HepG2 (cell line): ENCODE measurements around the gene TXNDC2. TPM values are rescaled to one million over a fixed set of nuclear protein-coding genes. Genes with fewer than 3 reads are reported as not detected.
A peak's percentile ranks its signal among the peaks of the same experiment; 100 is the strongest.

ENCODE experiments used
- ATAC-seq: fragments of 200-7000 bp; cut with Tn5 transposase; 3 replicates; pipeline ENCODE4 v1.9.1; 2020; ENCODE audit warnings: mild to moderate bottlenecking, moderate library complexity
- Bru-seq: library from RNA; stranded (reverse); fragments of 400-500 nt; gene quantifications from one replicate; lab custom pipeline; 2021; lab: Mats Ljungman, UMichigan
- BruChase-seq, 2 experiments: library from RNA; stranded (reverse); fragments of 400-500 nt; gene quantifications; one replicate each; lab custom pipeline; 2021; lab: Mats Ljungman, UMichigan
- BruUV-seq: library from RNA; stranded (reverse); fragments of 400-500 nt; replicated peaks from 2 replicates; lab custom pipeline; 2021; lab: Mats Ljungman, UMichigan
- CTCF ChIA-PET: fragments of 300-600 bp; formaldehyde crosslinking; extraction: SDS; loops from one replicate; lab custom pipeline; 2021; ENCODE audit warnings: low total read pairs, inconsistent platforms, low intra/inter-chr PET ratio; lab: Yijun Ruan, JAX
- POLR2A ChIA-PET: fragments of 350-600 bp; sonication (Branson Sonifier 250); formaldehyde crosslinking; loops from one replicate; lab custom pipeline; 2020; ENCODE audit warnings: antibody characterized with exemption, inconsistent platforms; lab: Yijun Ruan, JAX
- DNase-seq: peaks from one replicate; pipeline ENCODE4 v3.0.0-alpha.2; 2015; ENCODE audit warnings: low spot score
- FAIRE-seq: peaks from 3 replicates; lab custom pipeline; 2011; peaks lifted over from hg19 to GRCh38; lab: Jason Lieb, UNC
- H2AFZ ChIP-seq: one replicate; pipeline ENCODE4 v1.6.1; 2011; ENCODE audit warnings: low read length, inconsistent platforms
- H3K27ac ChIP-seq: fragments of 300-600 bp; 3 replicates; pipeline ENCODE4 v1.8.0; 2011; ENCODE audit warnings: mixed run types, mild to moderate bottlenecking, mixed read lengths, low read length, inconsistent platforms; ENCODE audit not compliant: insufficient read depth; ENCODE audit errors: extremely low read length
- H3K27me3 ChIP-seq, 2 experiments: fragments of 200-600 bp in 1 of 2; 2 replicates in 1 of 2; 3 replicates in 1 of 2; pipeline versions ENCODE4 v1.6.0 to v1.8.0; 2011; ENCODE audit warnings: low read length in 2 of 2, mild to moderate bottlenecking in 2 of 2, moderate library complexity in 2 of 2, inconsistent platforms in 1 of 2; ENCODE audit not compliant: insufficient read depth in 2 of 2, control insufficient read depth in 1 of 2
- H3K36me3 ChIP-seq, 2 experiments: fragments of 200-600 bp in 1 of 2; replicated peaks in 1 of 2; 2 replicates in 1 of 2; 3 replicates in 1 of 2; pipeline versions ENCODE4 v1.5.1 to v1.8.0; 2011; ENCODE audit warnings: low read length in 2 of 2, inconsistent platforms in 1 of 2; ENCODE audit not compliant: insufficient read depth in 2 of 2, control insufficient read depth in 1 of 2
- H3K4me1 ChIP-seq: 2 replicates; pipeline ENCODE4 v1.5.1; 2012; ENCODE audit warnings: low read length, inconsistent platforms; ENCODE audit not compliant: insufficient read depth
- H3K4me2 ChIP-seq: 2 replicates; pipeline ENCODE4 v1.6.0; 2011; ENCODE audit warnings: low read depth, low read length, inconsistent platforms
- H3K4me3 ChIP-seq, 3 experiments: fragments of 200-600 bp in 1 of 3; sonication (generic), shearing (Covaris generic) in 1 of 3; replicated peaks in 1 of 3; 2 replicates each; pipeline ENCODE4 v1.5.1; 2011 to 2016; ENCODE audit warnings: low read length in 3 of 3, inconsistent platforms in 2 of 3, low read depth in 2 of 3, mild to moderate bottlenecking in 2 of 3, control low read depth in 1 of 3, mixed read lengths in 1 of 3; ENCODE audit not compliant: insufficient read depth in 1 of 3
- H3K79me2 ChIP-seq: one replicate; pipeline ENCODE4 v1.6.1; 2011; ENCODE audit warnings: low read length, inconsistent platforms; ENCODE audit not compliant: insufficient read depth
- H3K9ac ChIP-seq: 2 replicates; pipeline ENCODE4 v1.6.0; 2011; ENCODE audit warnings: mild to moderate bottlenecking, low read depth, low read length, inconsistent platforms; ENCODE audit not compliant: insufficient read depth
- H3K9me3 ChIP-seq: 2 replicates; pipeline ENCODE4 v1.5.1; 2012; ENCODE audit warnings: mild to moderate bottlenecking, low read length
- H4K20me1 ChIP-seq: 2 replicates; pipeline ENCODE4 v1.6.0; 2011; ENCODE audit warnings: inconsistent platforms, mild to moderate bottlenecking, low read length, moderate library complexity; ENCODE audit not compliant: insufficient read depth
- ADNP ChIP-seq: sonication (generic); formaldehyde crosslinking; IDR thresholded peaks from 2 replicates; pipeline ENCODE4 v1.4.0; 2020; ENCODE audit warnings: missing genetic modification reagents
- ATF6 ChIP-seq: sonication (generic); formaldehyde crosslinking; conservative IDR thresholded peaks from 2 replicates; pipeline ENCODE4 v1.4.0; 2020; ENCODE audit warnings: missing genetic modification reagents
- HNRNPLL ChIP-seq: fragments of 200-400 bp; formaldehyde crosslinking; IDR thresholded peaks from 2 replicates; pipeline ENCODE4 v1.6.1; 2017; ENCODE audit warnings: mild to moderate bottlenecking, low read depth, low read length; ENCODE audit not compliant: poor library complexity, severe bottlenecking
- MIXL1 ChIP-seq: IDR thresholded peaks from 2 replicates; pipeline ENCODE4 v1.6.1; 2016
- NFYB ChIP-seq: sonication (generic); formaldehyde crosslinking; IDR thresholded peaks from 2 replicates; pipeline ENCODE4 v1.4.0; 2020; ENCODE audit warnings: missing genetic modification reagents
- REL ChIP-seq: sonication (generic); formaldehyde crosslinking; conservative IDR thresholded peaks from 2 replicates; pipeline ENCODE4 v1.8.0; 2022; ENCODE audit warnings: mild to moderate bottlenecking, missing genetic modification reagents, moderate library complexity
- U2AF1 ChIP-seq: fragments of 200-400 bp; formaldehyde crosslinking; optimal IDR thresholded peaks from 2 replicates; pipeline ENCODE3; 2017; ENCODE audit warnings: mild to moderate bottlenecking, low read depth, low read length
- ZNF138 ChIP-seq: sonication (generic); formaldehyde crosslinking; IDR thresholded peaks from 2 replicates; pipeline ENCODE4 v1.5.0; 2020; ENCODE audit warnings: mild to moderate bottlenecking, low read depth, missing genetic modification reagents
- ZNF737 ChIP-seq: sonication (generic); formaldehyde crosslinking; IDR thresholded peaks from 2 replicates; pipeline ENCODE4 v1.5.0; 2020; ENCODE audit warnings: missing genetic modification reagents, mild to moderate bottlenecking, borderline replicate concordance
- ZNF775 ChIP-seq: sonication (generic); formaldehyde crosslinking; IDR thresholded peaks from 2 replicates; pipeline ENCODE4 v1.4.0; 2020; ENCODE audit warnings: missing genetic modification reagents, mild to moderate bottlenecking, moderate library complexity, borderline replicate concordance
- ZNF776 ChIP-seq: sonication (generic); formaldehyde crosslinking; IDR thresholded peaks from 2 replicates; pipeline ENCODE4 v1.4.0; 2020; ENCODE audit warnings: mild to moderate bottlenecking, missing genetic modification reagents
- ZNF883 ChIP-seq: sonication (generic); formaldehyde crosslinking; IDR thresholded peaks from 2 replicates; pipeline ENCODE4 v1.5.1; 2020; ENCODE audit warnings: mild to moderate bottlenecking, missing genetic modification reagents; ENCODE audit errors: not compliant biosample characterization
- ZSCAN31 ChIP-seq: sonication (generic); formaldehyde crosslinking; IDR thresholded peaks from 2 replicates; pipeline ENCODE4 v1.5.0; 2020; ENCODE audit warnings: low read depth, mild to moderate bottlenecking, missing genetic modification reagents
- WGBS: methylation state at CpG from one replicate; pipeline ENCODE4 v1.1.6; 2017; ENCODE audit warnings: low lambda C conversion rate; 5-methylcytosine and 5-hydroxymethylcytosine counted together
- in situ Hi-C: cut with HindIII; loops from 2 replicates; pipeline ENCODE4 v1.10.0; 2017; ENCODE audit warnings: low pct_unique_long_range_greater_than_20kb; ENCODE audit not compliant: extremely low pct_ligation_motif_present
- intact Hi-C: fragments of 100-400 bp; cut with micrococcal nuclease; formaldehyde crosslinking; loops from one replicate; pipeline ENCODE4 v1.10.0; 2022; ENCODE audit not compliant: unreplicated experiment
- long read RNA-seq, 2 experiments: library from RNA in 1 of 2; library from polyadenylated mRNA in 1 of 2; stranded (forward) in 1 of 2; unstranded in 1 of 2; transcript quantifications; one replicate each; pipeline ENCODE4 v2.0.0, GENCODE V29; 2019 to 2022
- polyA minus RNA-seq, 3 experiments: library from RNA; depleted of rRNA, polyadenylated mRNA; stranded (reverse); fragments of >200 nt; gene quantifications; 2 replicates each; pipeline ENCODE4 v1.2.3, GENCODE V29; 2011; ENCODE audit warnings: low replicate concordance in 1 of 3
- polyA plus RNA-seq, 8 experiments: library from polyadenylated mRNA; depleted of rRNA in 3 of 8; stranded (reverse) in 7 of 8; unstranded in 1 of 8; fragments of >200 nt; fragmentation: Illumina TruSeq in 4 of 8; extraction: Trizol in 4 of 8; gene quantifications; 2 replicates each; pipeline versions ENCODE4 v1.2.1 to v1.2.3, GENCODE V29; 2011 to 2016; ENCODE audit warnings: low read depth in 4 of 8, missing spikeins in 1 of 8, mixed read lengths in 1 of 8; ENCODE audit not compliant: insufficient read depth in 1 of 8
- total RNA-seq, 5 experiments: library from RNA; depleted of rRNA; stranded (reverse); fragments of >200 nt; fragmentation: Illumina TruSeq; extraction: Trizol; gene quantifications; 2 replicates each; pipeline ENCODE4 v1.2.3, GENCODE V29; 2016; ENCODE audit warnings: low read depth in 1 of 5

The TXNDC2 gene
- not detected in 2 replicates for total RNA-seq (2016; rRNA removed; fragmentation: Illumina TruSeq; extraction: Trizol)
- total RNA-seq (2016; cell fraction: cytosol; rRNA removed; fragmentation: Illumina TruSeq; extraction: Trizol; ENCODE audit: low read depth), result not detected in 2 replicates
- total RNA-seq (2016; cell fraction: insoluble cytoplasmic fraction; rRNA removed; fragmentation: Illumina TruSeq; extraction: Trizol), result not detected in 2 replicates
- not detected in 2 replicates for total RNA-seq (2016; cell fraction: membrane; rRNA removed; fragmentation: Illumina TruSeq; extraction: Trizol)
- total RNA-seq (2016; cell fraction: nucleus; rRNA removed; fragmentation: Illumina TruSeq; extraction: Trizol), result not detected in 2 replicates
- polyA plus RNA-seq (2011; rRNA removed), result not detected in 2 replicates
- not detected in 2 replicates for polyA plus RNA-seq (2011; cell fraction: cytosol; rRNA removed)
- 0.09 TPM in 1 of 2 replicates, not detected in the other for polyA plus RNA-seq (2011; cell fraction: nucleus; rRNA removed)
- polyA plus RNA-seq (2012), result 0.08 TPM in 1 of 2 replicates, not detected in the other
- 0.06 TPM in 1 of 2 replicates, not detected in the other for polyA plus RNA-seq (2016; cell fraction: cytosol; fragmentation: Illumina TruSeq; extraction: Trizol; ENCODE audit: low read depth)
- polyA plus RNA-seq (2016; cell fraction: insoluble cytoplasmic fraction; fragmentation: Illumina TruSeq; extraction: Trizol; ENCODE audit: low read depth), result not detected in 2 replicates
- not detected in 2 replicates for polyA plus RNA-seq (2016; cell fraction: membrane; fragmentation: Illumina TruSeq; extraction: Trizol; ENCODE audit: low read depth)
- polyA plus RNA-seq (2016; cell fraction: nucleus; fragmentation: Illumina TruSeq; extraction: Trizol; ENCODE audit: insufficient read depth, low read depth), result not detected in 2 replicates
- polyA minus RNA-seq (2011; rRNA and poly(A)+ RNA removed; ENCODE audit: low replicate concordance), result 0.35 TPM in 1 of 2 replicates, not detected in the other
- polyA minus RNA-seq (2011; cell fraction: cytosol; rRNA and poly(A)+ RNA removed), result not detected in 2 replicates
- not detected in 2 replicates for polyA minus RNA-seq (2011; cell fraction: nucleus; rRNA and poly(A)+ RNA removed)
- percentile 14 among the genes with signal in this experiment for Bru-seq, nascent RNA
- BruChase-seq, experiment 1, labeled RNA remaining after a 6-hour chase, result percentile 15 among the genes with signal in this experiment
- BruChase-seq, experiment 2, labeled RNA remaining after a 2-hour chase, result not detected
- long read RNA-seq, experiment 1, result 0 reads
- long read RNA-seq, experiment 2, result 0 reads

- H4K20me1 ChIP-seq, result no peaks in the 10 kb centered on the region
- DNase-seq, result no peak
- BruUV-seq, result no TSS peak
- peak; percentile 38; the same call in 2 of the 3 replicates for ATAC-seq
- in situ Hi-C loops (no loop called here), intact Hi-C loops (no loop called here)
- H3K9ac ChIP-seq, result no peak within 1 kb of the TSS
- H3K4me1 ChIP-seq, result 0 out of 2 replicates have a peak, but pooled peaks cover 9% of the 10 kb centered on the region
- H3K27ac ChIP-seq, result no peak within 1 kb of the TSS
- no peak for FAIRE-seq
- ChIA-PET CTCF (no interaction called here), POLR2A (interaction anchor here (1.4 kb wide), 1 partner anchor 15 kb away, joined by 5 read pairs; no protein-coding TSS in a partner anchor)
- H3K4me2 ChIP-seq, result no peak within 1 kb of the TSS
- no peaks in the 10 kb centered on the region for H3K79me2 ChIP-seq
- no peaks in the 10 kb centered on the region for H3K9me3 ChIP-seq
- TF ChIP-seq U2AF1, result no peak
- TF ChIP-seq ZSCAN31 (CRISPR knock-in tag), result no peak
- TF ChIP-seq MIXL1, result no peak
- TF ChIP-seq ZNF776, result no peak
- no peak for TF ChIP-seq ADNP (CRISPR knock-in tag)
- no peak for TF ChIP-seq ZNF775
- TF ChIP-seq HNRNPLL, result no peak
- no peak for TF ChIP-seq NFYB (CRISPR knock-in tag)
- TF ChIP-seq ZNF737 (CRISPR knock-in tag), result no peak
- no peak for TF ChIP-seq ZNF883 (CRISPR knock-in tag)
- TF ChIP-seq ZNF138 (CRISPR knock-in tag), result no peak
- no peak for TF ChIP-seq REL (CRISPR knock-in tag)
- TF ChIP-seq ATF6, result no peak
- H3K27me3 ChIP-seq, result no peaks in the 10 kb centered on the region
- no peak within 1 kb of the TSS for H3K4me3 ChIP-seq
- H2AFZ ChIP-seq, result no peak within 1 kb of the TSS
- WGBS, result 49% methylated on average over 8 of the region's 8 CpGs
- H3K36me3 ChIP-seq, result no peaks in the 10 kb centered on the region
Measured at GRCh38 chr18:9885170-9886004, at the start of gene TXNDC2. TSS of gene TXNDC2 (plus strand) at chr18:9885973. CDS start at chr18:9886681, 708 bp downstream.
